ENCODE data around the gene TNFAIP3.

DNA sequence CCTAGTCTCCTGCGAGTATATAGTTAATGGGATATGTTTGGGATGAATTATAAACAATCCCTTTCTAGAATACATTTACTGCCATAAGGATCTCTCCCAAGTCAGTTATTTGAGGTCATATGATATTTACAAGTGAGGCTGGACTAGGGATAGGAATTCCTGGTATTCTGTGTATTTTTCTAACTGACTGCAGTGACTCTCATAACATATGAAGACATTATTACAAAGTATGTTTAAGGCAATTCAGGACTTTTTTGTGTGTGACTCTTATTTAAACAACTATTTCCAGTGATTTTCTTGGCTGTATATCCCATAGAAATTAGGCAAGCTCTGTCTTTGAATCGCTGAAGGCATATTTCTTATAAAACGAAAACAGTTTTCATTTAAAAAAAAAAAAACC lies 18.4 kb upstream of the TNFAIP3 start:
- TF ChIP-seq, protein P1, sequence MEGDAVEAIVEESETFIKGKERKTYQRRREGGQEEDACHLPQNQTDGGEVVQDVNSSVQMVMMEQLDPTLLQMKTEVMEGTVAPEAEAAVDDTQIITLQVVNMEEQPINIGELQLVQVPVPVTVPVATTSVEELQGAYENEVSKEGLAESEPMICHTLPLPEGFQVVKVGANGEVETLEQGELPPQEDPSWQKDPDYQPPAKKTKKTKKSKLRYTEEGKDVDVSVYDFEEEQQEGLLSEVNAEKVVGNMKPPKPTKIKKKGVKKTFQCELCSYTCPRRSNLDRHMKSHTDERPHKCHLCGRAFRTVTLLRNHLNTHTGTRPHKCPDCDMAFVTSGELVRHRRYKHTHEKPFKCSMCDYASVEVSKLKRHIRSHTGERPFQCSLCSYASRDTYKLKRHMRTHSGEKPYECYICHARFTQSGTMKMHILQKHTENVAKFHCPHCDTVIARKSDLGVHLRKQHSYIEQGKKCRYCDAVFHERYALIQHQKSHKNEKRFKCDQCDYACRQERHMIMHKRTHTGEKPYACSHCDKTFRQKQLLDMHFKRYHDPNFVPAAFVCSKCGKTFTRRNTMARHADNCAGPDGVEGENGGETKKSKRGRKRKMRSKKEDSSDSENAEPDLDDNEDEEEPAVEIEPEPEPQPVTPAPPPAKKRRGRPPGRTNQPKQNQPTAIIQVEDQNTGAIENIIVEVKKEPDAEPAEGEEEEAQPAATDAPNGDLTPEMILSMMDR (IDR thresholded peaks at IDR 0.05; ENCODE audit: poor library complexity), result no peak
- TF ChIP-seq EZH2 (IDR thresholded peaks at IDR 0.05; ENCODE audit: borderline replicate concordance), result no peak

Measured in hepatocyte (in vitro differentiated cells).